Effector memory CD4-positive, alpha-beta T cell (primary cell): ENCODE data around the gene CNIH3.

Experiments used
- DNase-seq, 3 donors: peaks; one replicate each; pipeline ENCODE4 v3.0.0-alpha.2; 2020
- H3K27ac ChIP-seq: 2 replicates; pipeline ENCODE4 v1.7.0; 2013; ENCODE audit warnings: mild to moderate bottlenecking, low read length, moderate library complexity; ENCODE audit not compliant: insufficient read depth, poor library complexity, severe bottlenecking
- H3K27me3 ChIP-seq: replicated peaks from 2 replicates; pipeline ENCODE4 v1.7.0; 2013; ENCODE audit warnings: mild to moderate bottlenecking, low read length; ENCODE audit not compliant: insufficient read depth, control insufficient read depth, poor library complexity, severe bottlenecking
- H3K36me3 ChIP-seq: 2 replicates; pipeline ENCODE4 v1.7.0; 2013; ENCODE audit warnings: mild to moderate bottlenecking, low read length, moderate library complexity; ENCODE audit not compliant: control insufficient read depth, insufficient read depth
- H3K4me1 ChIP-seq: 2 replicates; pipeline ENCODE4 v1.7.0; 2013; ENCODE audit warnings: low read length, mild to moderate bottlenecking; ENCODE audit not compliant: control insufficient read depth, insufficient read depth, poor library complexity, severe bottlenecking
- H3K4me3 ChIP-seq: 2 replicates; pipeline ENCODE4 v1.7.0; 2013; ENCODE audit warnings: low read length, low read depth, mild to moderate bottlenecking; ENCODE audit not compliant: insufficient read depth, poor library complexity, severe bottlenecking
- H3K9me3 ChIP-seq: 2 replicates; pipeline ENCODE4 v1.7.0; 2013; ENCODE audit warnings: mild to moderate bottlenecking, low read length, moderate library complexity; ENCODE audit not compliant: control insufficient read depth

CNIH3 gene

GRCh38 chr1:224660074-224660473 is 44.0 kb downstream of the CNIH3 start:
- no peaks in the 10 kb centered on the region for H3K4me1 ChIP-seq
- no peaks in the 10 kb centered on the region for H3K9me3 ChIP-seq
- H3K27me3 ChIP-seq: no peaks in the 10 kb centered on the region
- no peak overlapping the region for H3K4me3 ChIP-seq
- H3K27ac ChIP-seq: no peak overlapping the region
- no peak for DNase-seq
- H3K36me3 ChIP-seq: no peaks in the 10 kb centered on the region

GRCh38 chr1:224662870-224663269 is 46.8 kb downstream of the CNIH3 start:
- Histone ChIP-seq H3K27me3 (no peaks in the 10 kb centered on the region), H3K9me3 (no peaks in the 10 kb centered on the region), H3K4me3 (no peak overlapping the region), H3K27ac (no peak overlapping the region), H3K36me3 (no peaks in the 10 kb centered on the region), H3K4me1 (no peaks in the 10 kb centered on the region)
- no peak for DNase-seq

- Histone ChIP-seq H3K9me3 (no peaks in the 10 kb centered on the region), H3K27ac (no peak overlapping the region), H3K4me3 (no peak overlapping the region), H3K4me1 (no peaks in the 10 kb centered on the region), H3K27me3 (no peaks in the 10 kb centered on the region), H3K36me3 (no peaks in the 10 kb centered on the region)
- DNase-seq: no peak
Observed at GRCh38 chr1:224665016-224665415, 48.9 kb downstream of the CNIH3 start.

GRCh38 chr1:224666078-224666477 is 50.0 kb downstream of the CNIH3 start:
- Histone ChIP-seq H3K4me1 (no peaks in the 10 kb centered on the region), H3K27me3 (no peaks in the 10 kb centered on the region), H3K36me3 (no peaks in the 10 kb centered on the region), H3K4me3 (no peak overlapping the region), H3K27ac (no peak overlapping the region), H3K9me3 (no peaks in the 10 kb centered on the region)
- DNase-seq: no peak

- no peak for DNase-seq
- Histone ChIP-seq H3K27ac (no peak overlapping the region), H3K36me3 (no peaks in the 10 kb centered on the region)
Observed at GRCh38 chr1:224666913-224667312, 50.8 kb downstream of the CNIH3 start.

GRCh38 chr1:224668984-224669383 is 52.9 kb downstream of the CNIH3 start:
- Histone ChIP-seq H3K4me3 (no peak overlapping the region), H3K9me3 (no peaks in the 10 kb centered on the region), H3K36me3 (no peaks in the 10 kb centered on the region), H3K27me3 (no peaks in the 10 kb centered on the region), H3K27ac (no peak overlapping the region), H3K4me1 (no peaks in the 10 kb centered on the region)
- DNase-seq: no peak

More at GRCh38 chr1:224666913-224667312, 50.8 kb downstream of the CNIH3 start:
- Histone ChIP-seq H3K4me1 (no peaks in the 10 kb centered on the region), H3K4me3 (no peak overlapping the region), H3K9me3 (no peaks in the 10 kb centered on the region), H3K27me3 (no peaks in the 10 kb centered on the region)

- no peak for DNase-seq
- H3K4me3 ChIP-seq: no peak overlapping the region
- no peaks in the 10 kb centered on the region for H3K36me3 ChIP-seq
- H3K27me3 ChIP-seq: no peaks in the 10 kb centered on the region
- no peak overlapping the region for H3K27ac ChIP-seq
- no peaks in the 10 kb centered on the region for H3K9me3 ChIP-seq
- H3K4me1 ChIP-seq: no peaks in the 10 kb centered on the region
Observed at GRCh38 chr1:224669403-224669802, 53.3 kb downstream of the CNIH3 start.

GRCh38 chr1:224670506-224670905 is 54.4 kb downstream of the CNIH3 start:
- no peaks in the 10 kb centered on the region for H3K4me1 ChIP-seq
- no peak overlapping the region for H3K27ac ChIP-seq
- H3K27me3 ChIP-seq: no peaks in the 10 kb centered on the region
- H3K36me3 ChIP-seq: no peaks in the 10 kb centered on the region
- H3K4me3 ChIP-seq: no peak overlapping the region
- H3K9me3 ChIP-seq: no peaks in the 10 kb centered on the region
- no peak for DNase-seq

GRCh38 chr1:224671076-224671475 is 55.0 kb downstream of the CNIH3 start:
- DNase-seq: no peak
- H3K9me3 ChIP-seq: no peaks in the 10 kb centered on the region
- H3K4me1 ChIP-seq: no peaks in the 10 kb centered on the region
- H3K36me3 ChIP-seq: no peaks in the 10 kb centered on the region
- H3K27me3 ChIP-seq: no peaks in the 10 kb centered on the region
- H3K27ac ChIP-seq: no peak overlapping the region
- no peak overlapping the region for H3K4me3 ChIP-seq

GRCh38 chr1:224673141-224673540 is 57.0 kb downstream of the CNIH3 start:
- Histone ChIP-seq H3K4me1 (no peaks in the 10 kb centered on the region), H3K4me3 (no peak overlapping the region), H3K36me3 (no peaks in the 10 kb centered on the region), H3K27ac (no peak overlapping the region), H3K27me3 (no peaks in the 10 kb centered on the region), H3K9me3 (no peaks in the 10 kb centered on the region)
- no peak for DNase-seq

- H3K36me3 ChIP-seq: no peaks in the 10 kb centered on the region
- no peaks in the 10 kb centered on the region for H3K4me1 ChIP-seq
- no peaks in the 10 kb centered on the region for H3K9me3 ChIP-seq
- H3K4me3 ChIP-seq: no peak overlapping the region
- no peak for DNase-seq
- H3K27ac ChIP-seq: no peak overlapping the region
- H3K27me3 ChIP-seq: no peaks in the 10 kb centered on the region
Observed at GRCh38 chr1:224675590-224675989, 59.5 kb downstream of the CNIH3 start.
